Measurements from ENCODE around the gene NUMA1. TPM values are rescaled to one million over a fixed set of nuclear protein-coding genes. Genes with fewer than 3 reads are reported as not detected.

Gene NUMA1
- total and polyA plus RNA-seq, 9 of the 15 experiments (the other 6 are each of a cell fraction or from before 2014, with no cell fraction given), result 4.1 to 104 (median 51.2) TPM

DNA sequence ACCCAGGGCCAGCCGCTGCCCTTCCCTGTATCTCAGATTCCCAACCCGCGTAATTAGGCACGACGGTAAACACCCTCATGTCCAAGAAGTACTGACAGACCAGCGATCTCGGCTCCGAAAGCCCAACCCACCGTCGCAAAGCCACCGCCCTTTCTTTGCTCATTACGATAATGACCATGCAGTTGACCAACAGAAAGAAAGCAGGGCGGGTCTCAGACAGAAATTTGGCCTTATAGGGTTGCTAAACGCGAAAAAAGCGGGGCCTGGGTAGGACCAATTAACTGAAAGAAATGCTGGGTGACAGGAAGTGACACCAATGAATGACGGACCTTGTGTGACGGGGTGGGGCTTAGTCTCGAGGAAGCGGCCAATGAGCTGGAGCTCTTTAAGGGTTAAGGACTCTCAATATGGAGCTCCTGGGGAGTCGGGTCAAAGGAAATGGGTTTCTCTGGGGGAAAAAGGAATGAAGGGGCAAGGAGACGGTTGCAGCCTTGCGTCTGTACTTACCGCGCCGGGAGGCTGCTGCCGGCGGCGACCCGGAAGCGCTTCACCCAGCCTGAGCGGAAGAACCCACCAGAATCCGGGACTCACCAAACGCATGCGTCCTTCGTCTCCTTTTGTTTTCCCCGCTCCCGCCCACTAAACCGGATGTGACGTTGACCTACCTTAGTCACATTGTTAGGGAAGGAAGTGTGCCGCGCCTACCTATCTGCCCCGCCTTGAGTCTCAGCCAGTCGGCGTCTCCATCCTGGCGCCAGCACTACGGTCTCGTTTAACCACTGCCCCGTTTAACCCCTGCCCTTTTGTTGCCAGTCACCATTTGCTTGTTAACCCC lies 32.0 kb upstream of the NUMA1 start, which contains the start of gene ANAPC15 (continued):
- TF ChIP-seq EGR1 (conservative IDR thresholded peaks at IDR 0.05) (peak; percentile 80), POLR2B (IDR thresholded peaks at IDR 0.05; ENCODE audit: low read depth, partially characterized antibody) (peak; percentile 98), RB1 (IDR thresholded peaks at IDR 0.05; ENCODE audit: low read depth) (peak; percentile 85), BMI1 (IDR thresholded peaks at IDR 0.05; ENCODE audit: low read length) (no peak), CXXC5 (CRISPR knock-in tag; IDR thresholded peaks at IDR 0.05) (peak; percentile 26; the same call in 1 of the 2 replicates), ELF4 (CRISPR knock-in tag; IDR thresholded peaks at IDR 0.05) (peak; percentile 47; the same call in 1 of the 2 replicates), ATF1 (CRISPR knock-in tag; IDR thresholded peaks at IDR 0.05) (no peak), ATF1 (tag; IDR thresholded peaks at IDR 0.05) (peak; percentile 94), SIX5 (IDR thresholded peaks at IDR 0.05; ENCODE audit: borderline replicate concordance in 1 of 2, insufficient read depth in 1 of 2, low read depth in 1 of 2, low read length in 2 of 2) (peak in 1 of 2 experiments; percentile 25; a peak in 1 of 4 replicates), RBM14 (IDR thresholded peaks at IDR 0.05; ENCODE audit: borderline replicate concordance, insufficient read depth, low read depth, low read length) (no peak), NFE2 (IDR thresholded peaks at IDR 0.05; ENCODE audit: low read depth) (peak; percentile 48), NRF1 (conservative IDR thresholded peaks at IDR 0.05 in 1 of 2, IDR thresholded peaks at IDR 0.05 in 1 of 2) (peak; percentile 92 to 94), SIN3B (IDR thresholded peaks at IDR 0.05; ENCODE audit: low read depth) (peak; percentile 47; the same call in 1 of the 2 replicates), L3MBTL2 (IDR thresholded peaks at IDR 0.05) (peak; percentile 51; the same call in 1 of the 2 replicates), CBFA2T3 (IDR thresholded peaks at IDR 0.05) (peak; percentile 49), E2F3 (CRISPR knock-in tag; IDR thresholded peaks at IDR 0.05) (no peak), MYC (IDR thresholded peaks at IDR 0.05; ENCODE audit: low read depth, low read length) (peak; percentile 71), MYC (CRISPR knock-in tag; IDR thresholded peaks at IDR 0.05; ENCODE audit: borderline replicate concordance, low read depth) (0 out of 2 replicates have a peak, but pooled peaks have one; percentile 17), SUPT5H (IDR thresholded peaks at IDR 0.05) (peak; percentile 97), SRF (CRISPR knock-in tag; IDR thresholded peaks at IDR 0.05) (peak; percentile 73 to 98; a peak in 3 of 4 replicates), ZNF696 (CRISPR knock-in tag; conservative IDR thresholded peaks at IDR 0.05) (no peak), SMARCA4 (IDR thresholded peaks at IDR 0.05) (no peak; the same call in 1 of the 2 replicates)
- TF ChIP-seq, protein P1, sequence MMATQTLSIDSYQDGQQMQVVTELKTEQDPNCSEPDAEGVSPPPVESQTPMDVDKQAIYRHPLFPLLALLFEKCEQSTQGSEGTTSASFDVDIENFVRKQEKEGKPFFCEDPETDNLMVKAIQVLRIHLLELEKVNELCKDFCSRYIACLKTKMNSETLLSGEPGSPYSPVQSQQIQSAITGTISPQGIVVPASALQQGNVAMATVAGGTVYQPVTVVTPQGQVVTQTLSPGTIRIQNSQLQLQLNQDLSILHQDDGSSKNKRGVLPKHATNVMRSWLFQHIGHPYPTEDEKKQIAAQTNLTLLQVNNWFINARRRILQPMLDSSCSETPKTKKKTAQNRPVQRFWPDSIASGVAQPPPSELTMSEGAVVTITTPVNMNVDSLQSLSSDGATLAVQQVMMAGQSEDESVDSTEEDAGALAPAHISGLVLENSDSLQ (IDR thresholded peaks at IDR 0.05), result peak; percentile 99
- TF ChIP-seq, protein P2, sequence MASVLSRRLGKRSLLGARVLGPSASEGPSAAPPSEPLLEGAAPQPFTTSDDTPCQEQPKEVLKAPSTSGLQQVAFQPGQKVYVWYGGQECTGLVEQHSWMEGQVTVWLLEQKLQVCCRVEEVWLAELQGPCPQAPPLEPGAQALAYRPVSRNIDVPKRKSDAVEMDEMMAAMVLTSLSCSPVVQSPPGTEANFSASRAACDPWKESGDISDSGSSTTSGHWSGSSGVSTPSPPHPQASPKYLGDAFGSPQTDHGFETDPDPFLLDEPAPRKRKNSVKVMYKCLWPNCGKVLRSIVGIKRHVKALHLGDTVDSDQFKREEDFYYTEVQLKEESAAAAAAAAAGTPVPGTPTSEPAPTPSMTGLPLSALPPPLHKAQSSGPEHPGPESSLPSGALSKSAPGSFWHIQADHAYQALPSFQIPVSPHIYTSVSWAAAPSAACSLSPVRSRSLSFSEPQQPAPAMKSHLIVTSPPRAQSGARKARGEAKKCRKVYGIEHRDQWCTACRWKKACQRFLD (CRISPR knock-in tag; IDR thresholded peaks at IDR 0.05), result peak; percentile 66; the same call in 1 of the 2 replicates

All from K562 (cell line).